ENCODE results near the gene CFH. TPM values are rescaled to one million over a fixed set of nuclear protein-coding genes. Genes with fewer than 3 reads are reported as not detected.
A peak's percentile ranks its signal among the peaks of the same experiment; 100 is the strongest.
"Not testable (repeated sequence)": the region's sequence is repeated elsewhere in the genome, so short reads cannot be mapped to it uniquely, and the experiment has no call there.

The CFH gene
- polyA plus RNA-seq, 5 donors, result 22.1 to 37.0 (median 36.3) TPM

DNA sequence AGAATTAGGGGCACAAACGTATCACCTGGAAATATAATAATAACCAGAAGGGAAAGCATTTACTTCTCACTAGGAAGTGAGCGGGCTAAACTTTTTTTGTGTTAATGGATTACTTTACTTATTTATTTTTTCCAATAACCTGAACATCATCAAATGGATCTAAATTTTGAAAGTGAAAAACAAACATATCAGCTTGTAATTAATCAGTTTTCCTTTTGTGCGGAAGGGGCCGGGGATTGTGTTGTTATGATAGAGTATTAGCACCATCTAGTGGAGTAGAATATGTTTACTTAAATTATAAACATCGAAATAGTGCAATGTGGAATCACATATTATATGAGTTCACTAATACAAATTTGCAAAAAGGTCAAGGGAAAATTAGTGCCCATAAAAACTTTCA is 9.0 kb downstream of the CFH start:
- peak; percentile 23 to 34 for DNase-seq

DNA sequence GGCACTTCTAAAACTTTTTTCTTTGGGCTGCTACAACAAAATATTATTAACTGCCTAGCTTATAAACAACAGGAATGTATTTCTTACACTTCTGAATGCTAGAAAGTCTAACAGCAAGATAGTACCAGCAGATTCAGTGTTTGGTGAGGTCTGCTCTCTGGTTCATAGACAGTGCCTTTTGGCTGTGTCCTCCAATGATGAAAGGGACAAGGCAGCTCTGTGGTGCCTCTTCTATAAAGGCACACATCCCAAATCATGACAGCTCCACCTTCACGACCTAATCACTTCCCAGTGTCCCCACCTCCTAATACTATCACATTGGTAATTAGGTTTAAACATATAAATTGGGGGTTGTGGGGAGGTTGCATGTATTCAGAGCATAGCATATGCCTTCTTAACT is 9.5 kb downstream of the CFH start:
- DNase-seq, result no peak

DNA sequence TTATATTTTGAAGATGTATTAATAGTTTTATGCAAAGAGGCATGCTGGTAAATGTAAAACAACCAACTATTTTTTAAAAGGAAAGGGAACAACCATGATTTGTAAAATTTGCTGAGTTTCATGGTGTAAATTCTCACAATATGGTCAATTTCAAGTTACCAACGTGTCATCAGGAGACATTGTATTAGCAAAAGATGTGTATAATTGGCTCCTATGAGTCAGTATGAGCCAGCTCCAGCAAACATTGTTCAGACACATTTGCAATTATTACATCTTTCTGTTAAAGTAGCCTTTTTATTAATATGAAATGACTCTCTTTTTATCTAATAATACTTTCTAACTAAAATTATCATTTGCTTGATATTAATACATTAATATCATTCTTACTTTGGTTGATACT is 15.3 kb downstream of the CFH start:
- no peak for DNase-seq

DNA sequence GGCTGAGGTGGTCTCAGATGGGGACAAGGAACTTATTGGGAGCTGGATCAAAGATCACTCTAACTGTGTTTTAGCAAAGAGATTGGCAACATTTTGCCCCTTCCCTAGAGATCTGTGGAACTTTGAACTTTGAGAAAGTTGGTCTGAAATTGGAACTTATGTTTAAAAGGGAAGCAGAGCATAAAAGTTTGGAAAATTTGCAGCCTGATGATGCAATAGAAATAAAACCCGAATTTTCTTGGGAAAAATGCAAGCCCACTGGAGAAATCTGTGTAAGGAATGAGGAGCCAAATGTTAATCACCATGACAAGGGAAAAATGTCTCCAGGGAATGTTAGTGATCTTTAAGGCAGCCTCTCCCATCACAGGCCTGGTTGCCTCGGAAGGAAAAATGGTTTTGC is 17.2 kb downstream of the CFH start:
- no peak for DNase-seq

DNA sequence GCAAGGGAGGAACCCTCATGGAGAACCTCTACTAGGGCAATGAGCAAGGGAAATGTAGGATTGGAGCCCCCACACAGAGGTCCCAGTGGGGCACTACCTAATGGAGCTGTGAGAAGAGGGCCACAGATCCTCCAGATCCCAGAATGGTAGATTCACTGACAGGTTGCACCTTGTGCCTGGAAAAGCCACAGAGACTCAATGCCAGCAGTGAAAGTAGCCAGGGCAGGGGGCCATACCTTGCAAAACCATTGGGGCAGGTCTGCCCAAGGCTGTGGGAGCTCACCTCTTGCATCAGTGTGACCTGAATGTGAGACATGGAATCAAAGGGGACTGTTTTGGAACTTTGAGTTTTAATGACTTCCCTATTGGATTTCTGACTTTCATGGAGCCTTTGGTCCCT is 17.9 kb downstream of the CFH start:
- no peak for DNase-seq

DNA sequence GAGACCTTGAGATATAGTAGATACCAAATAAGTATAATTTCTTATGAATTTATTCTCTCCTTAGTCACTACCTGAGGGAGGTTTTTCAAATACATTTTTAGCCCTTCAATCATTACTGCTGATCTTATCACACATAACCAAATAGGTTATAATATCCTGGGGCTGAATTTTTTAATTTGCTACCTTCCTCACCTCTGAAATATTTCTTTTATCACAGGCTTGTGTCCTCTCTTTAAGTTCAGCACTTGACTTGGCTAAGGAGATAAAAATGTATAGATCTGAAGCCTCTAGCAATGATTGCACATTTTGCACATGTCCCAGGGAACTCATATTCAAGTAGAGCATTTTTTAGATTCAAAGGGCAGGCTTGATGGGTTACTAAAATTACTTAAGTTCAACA is 23.1 kb downstream of the CFH start:
- no peak for DNase-seq

DNA sequence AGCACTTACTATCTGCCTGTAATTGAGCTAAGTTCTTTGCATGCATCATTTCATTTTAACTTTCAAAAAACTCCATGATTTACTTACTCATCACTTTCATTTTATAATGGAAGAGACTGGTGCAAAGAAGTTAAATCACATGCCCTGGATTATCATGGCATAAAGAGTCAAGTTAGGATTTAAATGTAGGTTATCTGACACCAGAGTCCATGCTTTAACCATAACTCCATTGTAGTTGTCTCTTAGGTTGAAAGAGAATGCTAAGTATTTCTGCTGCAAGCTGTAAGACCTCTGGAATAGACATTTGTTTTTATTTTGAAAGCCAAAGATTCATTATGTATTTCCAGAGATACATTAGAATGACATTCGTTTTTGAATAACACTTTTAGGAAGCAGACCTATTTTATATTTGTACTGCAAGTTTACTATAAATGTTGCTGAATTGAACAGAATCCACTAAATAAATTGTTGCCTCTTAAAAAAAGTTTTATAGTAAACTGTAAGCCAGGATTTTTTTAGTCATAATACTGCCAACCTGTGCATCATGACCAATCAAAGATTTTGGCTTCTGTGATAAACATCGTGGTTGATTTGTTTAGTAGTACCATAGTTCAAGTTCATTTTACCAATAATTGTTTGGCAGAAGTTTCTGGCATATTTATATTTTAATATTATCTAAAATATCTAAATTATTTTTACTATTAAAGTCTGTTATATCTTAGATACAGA is 26.1 kb downstream of the CFH start:
- DNase-seq, result no peak

DNA sequence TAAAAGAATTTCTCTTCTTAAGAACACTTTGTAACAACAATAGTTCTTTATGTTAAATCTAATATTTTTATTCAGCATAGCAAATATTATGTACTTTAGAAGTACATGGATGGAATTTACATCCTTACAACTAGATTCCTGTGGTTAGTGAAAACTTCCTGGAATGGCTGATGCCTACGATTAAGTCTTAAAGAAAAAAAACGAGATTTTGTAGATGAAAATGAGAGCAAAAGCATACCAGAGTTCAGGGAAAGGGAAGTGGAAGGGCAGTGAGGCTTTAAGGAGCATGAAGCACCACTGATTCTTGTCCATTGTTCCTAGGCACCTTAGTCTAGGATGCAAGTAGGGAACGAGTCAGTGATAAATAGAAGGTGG is 26.7 kb downstream of the CFH start:
- DNase-seq, result no peak

DNA sequence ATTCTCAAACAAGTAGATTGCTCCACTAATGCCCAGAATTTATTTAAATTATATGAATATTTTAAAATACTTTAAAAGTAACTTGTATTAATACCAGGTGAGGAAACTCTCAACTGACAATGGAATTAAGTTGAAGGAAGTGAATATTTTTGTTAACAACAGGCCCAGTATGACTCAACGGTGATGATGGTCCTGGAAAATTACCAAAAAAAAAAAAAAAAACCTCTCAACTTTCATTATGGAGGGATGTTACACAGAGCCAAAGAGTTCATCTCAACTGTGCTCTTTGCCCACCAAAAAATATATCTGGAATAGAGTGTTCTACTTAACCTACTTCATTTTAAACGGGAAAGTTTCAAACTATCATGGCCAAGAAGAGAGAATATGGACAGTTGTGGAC is 28.3 kb downstream of the CFH start:
- DNase-seq, result no peak

DNA sequence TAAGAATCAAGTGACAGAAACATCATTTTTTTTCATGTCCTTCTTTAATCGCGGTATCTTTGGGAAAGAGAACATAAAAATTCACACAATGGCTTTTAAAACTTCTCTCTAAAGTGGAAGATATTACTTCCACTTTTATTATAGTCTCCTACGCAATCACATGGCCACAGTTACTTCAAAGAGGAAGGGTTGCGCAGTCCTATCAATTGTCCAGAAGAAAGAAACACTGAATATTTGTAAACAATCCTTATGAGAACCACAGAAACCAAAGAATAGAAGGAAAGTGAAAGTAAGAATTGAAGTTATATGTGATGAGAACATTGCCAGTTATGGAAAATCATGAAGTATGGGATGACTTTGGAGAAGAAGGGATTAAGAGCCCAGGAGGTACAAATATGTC is 32.6 kb downstream of the CFH start:
- no peak for DNase-seq

DNA sequence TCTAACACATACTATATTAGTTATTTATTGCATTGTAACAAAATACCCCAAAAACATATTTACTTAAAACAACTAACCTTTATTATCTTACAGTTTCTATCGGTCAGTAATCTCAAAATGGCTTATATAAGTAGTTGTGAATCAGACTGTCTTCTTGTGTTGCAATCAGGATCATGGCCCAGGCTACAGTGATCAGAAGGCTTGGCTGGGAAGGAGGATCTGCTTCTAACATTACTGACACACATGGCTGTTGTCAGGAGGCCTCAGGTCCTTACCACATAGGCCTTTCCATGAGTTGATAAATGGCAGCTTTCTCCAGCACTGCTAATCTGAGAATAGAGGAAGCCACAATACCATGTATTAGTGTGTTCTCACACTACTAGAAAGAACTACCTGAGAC is 33.7 kb downstream of the CFH start:
- no peak for DNase-seq

DNA sequence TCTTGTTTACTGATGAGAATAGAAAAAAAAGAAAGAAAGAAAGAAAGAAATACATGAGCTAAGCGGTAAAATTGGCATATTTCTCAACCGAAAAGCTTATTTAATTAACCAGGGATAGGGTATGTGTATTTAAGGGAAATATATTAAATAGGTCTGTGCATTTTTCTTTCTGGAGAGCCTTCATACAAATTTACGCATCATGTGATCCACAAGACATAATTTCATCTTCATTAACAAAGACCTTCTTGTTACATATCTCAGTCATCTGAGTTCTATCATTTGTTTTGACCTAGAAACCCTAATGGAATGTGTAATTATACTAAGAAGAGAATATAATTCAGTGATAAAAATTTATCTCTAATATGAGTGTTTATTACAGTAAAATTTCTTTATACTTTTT is 37.2 kb downstream of the CFH start:
- no peak for DNase-seq

DNA sequence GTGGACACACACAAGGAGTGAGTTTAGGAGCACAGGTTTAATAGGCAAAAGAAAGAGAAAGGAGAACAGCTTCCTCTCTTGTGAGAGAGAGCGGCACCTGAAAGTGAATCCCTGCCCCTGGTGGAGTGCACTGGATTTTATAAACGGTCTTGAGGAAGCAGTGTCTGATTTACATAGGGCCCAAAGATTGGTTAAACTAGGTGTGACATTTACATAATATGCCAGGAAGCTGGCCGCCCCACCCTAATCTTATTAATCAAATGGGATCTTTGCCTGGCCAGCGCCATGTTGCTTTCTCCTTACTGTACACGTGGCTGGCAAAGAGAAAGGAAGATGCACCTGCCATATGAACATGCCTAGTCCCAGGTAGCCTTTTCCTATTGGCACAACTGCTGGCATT is 38.7 kb downstream of the CFH start:
- no peak for DNase-seq

DNA sequence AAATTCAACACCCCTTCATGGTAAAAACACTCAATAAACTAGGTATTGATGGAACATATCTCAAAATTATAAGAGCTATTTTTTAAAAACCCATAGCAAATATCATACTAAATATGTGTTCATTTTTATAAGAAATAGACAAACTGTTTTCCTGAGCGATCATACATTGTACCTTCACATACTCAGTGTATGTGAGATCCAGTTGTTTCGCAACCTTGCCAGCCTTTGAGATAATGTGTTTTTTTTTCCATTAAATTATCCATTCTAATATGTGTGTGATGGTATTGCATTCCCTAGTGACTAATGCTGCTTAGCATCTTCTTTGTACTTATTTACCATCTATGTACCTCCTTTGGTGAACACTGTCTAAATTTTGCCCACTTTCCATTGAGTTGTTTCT is 47.1 kb downstream of the CFH start:
- no peak for DNase-seq

DNA sequence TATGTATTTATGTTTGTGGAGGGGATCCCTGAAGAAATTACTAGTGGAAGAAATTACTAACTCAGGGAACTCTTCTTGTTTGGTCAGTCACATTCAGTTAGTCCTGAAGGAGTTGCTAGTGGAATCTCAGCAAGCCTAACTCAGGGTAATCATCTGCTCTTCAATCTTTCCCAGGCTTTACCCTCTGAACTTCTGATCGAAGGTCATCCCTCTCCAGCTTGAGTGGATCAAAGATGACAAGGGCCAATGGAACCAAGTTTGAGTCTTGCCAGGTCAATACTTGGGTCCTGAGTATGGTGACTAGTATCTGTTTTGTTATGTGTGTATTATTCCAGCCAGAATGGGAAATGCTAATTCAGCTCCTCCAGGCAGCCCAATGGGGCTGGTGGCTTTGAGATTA is 49.3 kb downstream of the CFH start:
- no peak for DNase-seq

DNA sequence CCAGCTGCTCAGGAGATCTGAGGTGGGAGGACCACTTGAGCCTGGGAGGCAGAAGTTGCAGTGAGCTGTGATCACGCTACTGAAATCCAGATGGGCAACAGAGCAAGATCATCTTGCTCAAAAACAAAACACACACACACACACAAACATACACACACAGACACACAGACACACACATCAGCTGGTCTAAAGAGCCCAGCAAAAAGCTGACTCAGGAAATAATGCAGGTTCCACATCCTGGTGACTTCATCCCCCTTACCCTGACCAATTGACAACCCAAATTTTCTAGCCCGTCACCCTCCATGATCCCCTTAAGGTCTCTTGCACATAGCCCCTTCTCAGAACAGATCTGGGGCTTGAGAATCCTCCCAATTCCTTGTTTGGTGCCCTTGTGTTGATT is 58.0 kb downstream of the CFH start:
- DNase-seq, result not testable (repeated sequence)

DNA sequence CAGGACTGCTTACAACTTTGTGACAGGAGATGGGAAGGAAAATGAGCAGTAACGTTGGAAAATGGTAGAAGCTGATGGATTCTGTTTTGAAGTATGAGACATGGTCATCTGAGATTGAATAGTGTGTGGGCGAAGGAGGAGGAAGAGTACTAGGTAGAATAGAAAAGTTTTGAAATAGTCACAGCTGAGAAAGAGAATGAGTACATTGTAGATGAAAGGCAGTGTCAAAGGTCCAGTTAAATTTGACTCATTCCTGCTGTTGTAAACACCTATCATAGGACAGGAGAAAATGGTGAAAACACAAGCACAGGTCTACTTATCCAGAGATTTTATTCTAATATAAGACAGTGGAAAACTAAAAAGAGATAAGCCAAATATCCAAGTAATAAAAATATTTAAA is 66.0 kb downstream of the CFH start:
- DNase-seq, result no peak

DNA sequence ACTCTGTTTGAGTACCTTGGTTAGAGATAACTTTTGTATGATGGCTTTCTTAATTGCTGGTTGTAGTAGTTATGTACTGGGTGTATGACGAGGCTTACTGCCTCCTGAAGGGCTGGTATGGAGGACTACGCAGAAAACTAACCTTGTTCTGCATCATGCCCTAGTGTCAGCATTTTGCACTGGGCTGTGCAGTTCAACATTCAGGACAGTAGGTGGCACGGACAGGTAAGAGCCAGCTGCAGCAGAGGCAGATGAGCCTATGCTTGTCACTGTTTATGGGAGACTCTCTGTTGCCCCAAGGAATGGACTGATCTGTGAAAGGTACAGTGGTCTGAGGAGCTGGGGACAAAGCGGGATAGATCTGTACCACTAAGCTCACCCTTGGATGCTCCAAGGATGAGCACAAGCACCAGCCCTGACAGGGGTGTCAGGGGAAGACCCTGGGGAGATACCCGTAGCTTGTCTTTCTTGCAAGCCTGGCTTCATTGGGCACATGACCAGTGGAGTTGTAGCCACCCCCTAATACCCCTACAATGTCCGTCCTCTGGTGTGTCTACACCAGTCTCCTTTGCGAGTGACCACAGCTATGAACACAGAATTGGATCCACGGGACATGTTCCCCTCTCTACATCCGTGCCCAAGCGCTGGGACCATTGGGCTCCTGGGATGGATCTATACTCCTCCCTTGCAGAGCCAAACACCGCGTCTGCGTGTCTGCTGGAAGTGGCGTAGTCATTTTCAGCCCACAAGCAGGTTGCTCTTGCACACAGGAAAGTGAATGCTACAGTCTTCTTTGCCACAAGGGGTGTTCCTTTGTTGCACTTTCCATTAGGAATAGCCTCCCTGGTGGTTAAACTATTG is 71.7 kb downstream of the CFH start:
- DNase-seq, result no peak

DNA sequence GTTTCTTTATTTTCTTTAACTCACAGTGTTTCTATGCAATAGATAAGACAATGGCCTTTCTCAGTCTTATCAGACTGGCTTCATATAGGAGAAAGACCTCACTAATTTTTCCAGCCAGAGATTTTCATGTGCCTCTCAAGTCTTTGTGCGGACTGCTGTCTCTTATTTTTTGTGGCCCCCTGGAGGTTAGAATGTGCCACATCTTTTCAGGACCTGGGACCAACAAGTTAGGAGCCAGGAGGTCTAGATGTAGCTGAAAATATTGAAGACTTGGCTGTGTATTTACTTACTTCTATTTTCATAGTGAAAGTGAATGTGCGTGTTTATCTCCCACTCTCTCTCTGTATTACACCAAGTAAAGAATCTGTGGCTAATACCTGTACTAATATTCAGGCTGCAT is 80.7 kb downstream of the CFH start:
- DNase-seq, result no peak

DNA sequence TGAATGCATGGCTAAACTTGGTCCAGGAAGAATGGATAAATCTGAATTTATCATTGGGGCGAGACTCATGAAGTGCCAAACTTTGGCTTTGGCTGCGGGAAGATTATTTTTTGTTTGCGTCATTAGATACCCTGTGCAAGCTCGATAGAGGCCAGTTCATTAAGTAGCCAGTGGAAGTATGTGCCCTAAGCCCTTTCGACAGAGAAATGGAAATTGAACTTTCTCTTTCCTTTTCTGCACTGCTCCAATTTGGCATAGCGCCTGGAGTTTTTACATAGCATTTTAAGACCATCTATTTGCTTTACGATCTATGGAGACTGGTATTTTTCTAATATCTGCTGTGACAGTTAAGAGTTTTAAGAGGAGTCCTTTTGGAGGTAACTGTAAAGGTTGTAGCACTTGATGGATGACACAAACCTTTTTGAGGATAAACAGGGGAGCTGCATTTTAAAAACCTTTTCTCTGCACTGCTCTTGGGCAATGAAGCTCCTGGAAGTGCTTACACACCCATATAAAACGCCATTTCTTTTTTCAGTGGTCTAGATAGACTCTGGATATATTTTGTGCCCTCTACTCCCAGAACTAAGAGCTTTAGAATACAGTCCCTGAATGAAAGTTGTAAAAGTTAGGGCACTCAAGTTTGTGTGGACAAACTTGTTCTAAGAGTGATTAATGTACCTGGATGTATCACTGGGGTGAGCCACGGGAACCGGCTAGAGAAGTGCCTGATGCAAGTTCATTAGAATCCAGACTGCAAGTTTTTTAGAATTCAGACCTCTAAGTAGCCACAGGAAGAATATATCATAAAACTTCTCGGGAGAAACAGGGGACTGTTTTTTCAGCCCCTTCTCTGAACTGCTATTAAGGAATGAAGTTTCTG is 81.5 kb downstream of the CFH start:
- DNase-seq, result no peak

DNA sequence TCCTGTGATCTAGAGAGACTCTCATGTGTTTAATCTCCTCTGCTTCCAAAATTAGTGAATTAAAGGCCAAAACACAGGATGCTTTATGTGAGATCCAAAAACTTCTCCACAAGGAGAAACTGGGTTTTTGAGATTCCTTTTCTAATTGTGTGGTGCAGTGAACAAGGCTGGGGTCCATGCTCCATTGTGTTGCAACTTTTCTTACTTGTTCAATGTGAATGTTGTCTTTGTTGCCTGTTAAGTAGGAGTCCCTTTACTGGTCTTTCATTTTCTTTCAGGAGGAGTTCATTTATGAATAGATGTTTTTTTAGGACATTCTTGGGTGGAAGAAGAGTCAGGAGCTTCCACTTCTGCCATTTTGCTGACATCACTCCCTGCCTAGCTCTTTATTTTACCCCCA is 82.2 kb downstream of the CFH start:
- no peak for DNase-seq

DNA sequence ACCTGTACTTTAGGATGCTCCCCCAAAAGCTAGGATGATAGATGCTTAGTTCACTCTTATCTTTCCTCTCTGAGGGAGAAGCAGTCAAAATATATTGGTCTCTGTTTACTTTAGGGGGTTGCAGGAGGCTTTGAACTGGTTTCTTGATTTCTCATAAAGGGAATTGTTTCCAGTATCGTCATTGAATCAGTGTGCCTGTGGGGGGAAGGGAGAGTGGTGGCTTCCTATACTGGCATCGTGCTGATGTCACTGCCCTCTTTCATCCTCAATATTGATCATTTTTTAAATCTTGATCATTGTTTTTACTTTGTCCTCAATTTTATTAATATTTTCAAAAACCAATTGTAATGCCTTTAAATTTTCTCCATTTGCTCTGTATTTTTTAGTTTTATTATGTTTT is 82.6 kb downstream of the CFH start:
- DNase-seq, result no peak

DNA sequence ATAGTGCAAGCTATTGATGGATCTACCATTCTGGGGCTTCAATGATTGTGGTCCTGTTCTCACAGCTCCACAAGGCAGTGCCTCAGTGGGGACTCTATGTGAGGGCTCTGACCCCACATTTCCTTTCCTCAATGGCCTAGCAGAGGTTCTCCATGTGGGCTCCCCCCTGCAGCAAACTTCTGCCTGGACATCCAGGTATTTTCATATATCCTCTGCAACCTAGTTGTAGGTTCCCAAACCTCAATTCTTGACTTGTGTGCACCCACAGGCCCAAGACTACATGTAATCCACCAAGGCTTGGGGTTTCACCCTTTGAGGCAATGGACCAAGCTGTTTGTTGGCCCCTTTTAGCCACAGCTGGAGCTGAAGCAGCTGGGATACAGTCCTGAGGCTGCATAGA is 86.9 kb downstream of the CFH start:
- no peak for DNase-seq

All from right lung (tissue), 5 donors.